Right lobe of liver (tissue), 4 donors: ENCODE data around the gene ASTN1.

ENCODE experiments used
- POLR2A ChIP-seq: fragments of 450-650 bp; IDR thresholded peaks from one replicate; pipeline ENCODE4 v1.6.1; 2017; ENCODE audit warnings: antibody characterized with exemption, mild to moderate bottlenecking
- TF ChIP-seq, protein P1 (sequence below), 4 donors: fragments of 200-600 bp in 3 of 4; fragments of 450-650 bp in 1 of 4; IDR thresholded peaks; one replicate each; pipeline versions ENCODE4 v1.5.1 to v1.8.0; 2016 to 2022; ENCODE audit warnings: antibody characterized with exemption in 4 of 4, mild to moderate bottlenecking in 2 of 4
- donor health status: DM: no; HTN: no; CAD: no.
- donor health status: DM: no; HTN: no; CAD: no.
- donor health status: DM: no; HTN: yes; CAD: no.

- TF ChIP-seq, protein P1, sequence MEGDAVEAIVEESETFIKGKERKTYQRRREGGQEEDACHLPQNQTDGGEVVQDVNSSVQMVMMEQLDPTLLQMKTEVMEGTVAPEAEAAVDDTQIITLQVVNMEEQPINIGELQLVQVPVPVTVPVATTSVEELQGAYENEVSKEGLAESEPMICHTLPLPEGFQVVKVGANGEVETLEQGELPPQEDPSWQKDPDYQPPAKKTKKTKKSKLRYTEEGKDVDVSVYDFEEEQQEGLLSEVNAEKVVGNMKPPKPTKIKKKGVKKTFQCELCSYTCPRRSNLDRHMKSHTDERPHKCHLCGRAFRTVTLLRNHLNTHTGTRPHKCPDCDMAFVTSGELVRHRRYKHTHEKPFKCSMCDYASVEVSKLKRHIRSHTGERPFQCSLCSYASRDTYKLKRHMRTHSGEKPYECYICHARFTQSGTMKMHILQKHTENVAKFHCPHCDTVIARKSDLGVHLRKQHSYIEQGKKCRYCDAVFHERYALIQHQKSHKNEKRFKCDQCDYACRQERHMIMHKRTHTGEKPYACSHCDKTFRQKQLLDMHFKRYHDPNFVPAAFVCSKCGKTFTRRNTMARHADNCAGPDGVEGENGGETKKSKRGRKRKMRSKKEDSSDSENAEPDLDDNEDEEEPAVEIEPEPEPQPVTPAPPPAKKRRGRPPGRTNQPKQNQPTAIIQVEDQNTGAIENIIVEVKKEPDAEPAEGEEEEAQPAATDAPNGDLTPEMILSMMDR (IDR thresholded peaks at IDR 0.05): no peak
- no peak for TF ChIP-seq POLR2A
Measured at GRCh38 chr1:176998183-176998795, 166.2 kb downstream of the ASTN1 start.
